Measurements from ENCODE around the gene LRRN1.

Gene LRRN1

GRCh38 chr3:3893590-3893989, 94.4 kb downstream of the LRRN1 start:
- in situ Hi-C loops (cut with MboI; ENCODE audit: low sequenced_read_pairs): no loop called here
